Mesothelial cell of epicardium (in vitro differentiated cells): ENCODE data around the gene ZNF610. TPM values are rescaled to one million over a fixed set of nuclear protein-coding genes. Genes with fewer than 3 reads are reported as not detected.

Source experiments
- DNase-seq, 2 experiments: peaks; one replicate each; pipeline ENCODE4 v3.0.0; 2021; ENCODE audit warnings: low spot score in 2 of 2; ENCODE audit not compliant: unreplicated experiment in 2 of 2
- H3K27ac Mint-ChIP-seq: 2 replicates; pipeline ENCODE4 v1.8.0; 2021; ENCODE audit warnings: mixed read lengths
- H3K27me3 Mint-ChIP-seq: 2 replicates; pipeline ENCODE4 v1.8.0; 2021; ENCODE audit warnings: low read depth, mixed read lengths
- H3K36me3 Mint-ChIP-seq: 2 replicates; pipeline ENCODE4 v1.8.0; 2021; ENCODE audit warnings: mixed read lengths
- H3K4me1 Mint-ChIP-seq: 2 replicates; pipeline ENCODE4 v1.8.0; 2021; ENCODE audit warnings: mixed read lengths
- H3K4me3 Mint-ChIP-seq: 2 replicates; pipeline ENCODE4 v1.8.0; 2021; ENCODE audit warnings: mild to moderate bottlenecking, moderate library complexity, mixed read lengths
- H3K9me3 Mint-ChIP-seq: 2 replicates; pipeline ENCODE4 v1.8.0; 2021; ENCODE audit warnings: mixed read lengths
- CTCF ChIP-seq: fragments of 200-600 bp; sonication (generic); IDR thresholded peaks from one replicate; pipeline ENCODE4 v1.5.0; 2021; ENCODE audit warnings: antibody characterized with exemption; ENCODE audit not compliant: unreplicated experiment
- total RNA-seq: library from RNA; stranded (reverse); gene quantifications from 3 replicates; pipeline ENCODE4 v1.2.1, GENCODE V29; 2021

The ZNF610 gene
- total RNA-seq, 1 donor from 2014 or later = 16.0 TPM

GRCh38 chr19:52297601-52298364 lies 38.3 kb upstream of the ZNF610 start:
- Mint-ChIP-seq H3K27ac (peak overlapping the region; percentile 88), H3K4me3 (peak overlapping the region; percentile 84), H3K27me3 (no peaks in the 10 kb centered on the region), H3K36me3 (peaks cover 55% of the 10 kb centered on the region), H3K4me1 (peaks cover 13% of the 10 kb centered on the region), H3K9me3 (peaks cover 30% of the 10 kb centered on the region)
- no peak for TF ChIP-seq CTCF
- no peak for DNase-seq

- no peaks in the 10 kb centered on the region for H3K4me1 Mint-ChIP-seq
- no peak for DNase-seq
- no peak overlapping the region for H3K4me3 Mint-ChIP-seq
- H3K9me3 Mint-ChIP-seq = peaks cover 70% of the 10 kb centered on the region
- peaks cover 87% of the 10 kb centered on the region for H3K36me3 Mint-ChIP-seq
- no peak for TF ChIP-seq CTCF
- H3K27me3 Mint-ChIP-seq = no peaks in the 10 kb centered on the region
- H3K27ac Mint-ChIP-seq = no peak overlapping the region
Observed at GRCh38 chr19:52307275-52307674, 28.8 kb upstream of the ZNF610 start.

GRCh38 chr19:52322429-52322828 lies 13.6 kb upstream of the ZNF610 start:
- Mint-ChIP-seq H3K27ac (no peak overlapping the region), H3K27me3 (no peaks in the 10 kb centered on the region), H3K4me1 (no peaks in the 10 kb centered on the region), H3K36me3 (peaks cover 87% of the 10 kb centered on the region), H3K9me3 (peaks cover 85% of the 10 kb centered on the region), H3K4me3 (no peak overlapping the region)
- no peak for DNase-seq
- no peak for TF ChIP-seq CTCF

- H3K9me3 Mint-ChIP-seq = peaks cover 46% of the 10 kb centered on the region
- DNase-seq = no peak
- no peak overlapping the region for H3K4me3 Mint-ChIP-seq
- H3K27ac Mint-ChIP-seq = no peak overlapping the region
- no peaks in the 10 kb centered on the region for H3K27me3 Mint-ChIP-seq
- H3K36me3 Mint-ChIP-seq = peaks cover 32% of the 10 kb centered on the region
- TF ChIP-seq CTCF = no peak
- peaks cover 1% of the 10 kb centered on the region for H3K4me1 Mint-ChIP-seq
Observed at GRCh38 chr19:52331757-52332156, 4.3 kb upstream of the ZNF610 start.

GRCh38 chr19:52335768-52336116 lies 301 bp upstream of the ZNF610 start:
- peak overlapping the region; percentile 98 for H3K27ac Mint-ChIP-seq
- H3K27me3 Mint-ChIP-seq = no peaks in the 10 kb centered on the region
- H3K4me3 Mint-ChIP-seq = peak overlapping the region; percentile 94
- TF ChIP-seq CTCF = no peak
- H3K36me3 Mint-ChIP-seq = peaks cover 27% of the 10 kb centered on the region
- H3K4me1 Mint-ChIP-seq = peaks cover 12% of the 10 kb centered on the region
- no peak for DNase-seq
- peaks cover 30% of the 10 kb centered on the region for H3K9me3 Mint-ChIP-seq
